Frontal cortex (tissue), 4 donors: ENCODE results near the gene AGPS. TPM values are rescaled to one million over a fixed set of nuclear protein-coding genes. Genes with fewer than 3 reads are reported as not detected.

ENCODE experiments used
- DNase-seq, 2 donors: peaks; one replicate each; pipeline ENCODE4 v3.0.0; 2012; ENCODE audit warnings: low spot score in 2 of 2
- FAIRE-seq: peaks from 2 replicates; lab custom pipeline; 2012; peaks lifted over from hg19 to GRCh38; lab: Jason Lieb, UNC
- total RNA-seq: library from RNA; depleted of rRNA; stranded (reverse); fragments of >200 nt; gene quantifications from one replicate; pipeline ENCODE4 v1.2.3, GENCODE V29; 2014
- donor health status: control.
- donor health status: control.
- donor health status: control.

Gene AGPS
- total RNA-seq, 1 donor from 2014 or later: 55.8 TPM

DNA sequence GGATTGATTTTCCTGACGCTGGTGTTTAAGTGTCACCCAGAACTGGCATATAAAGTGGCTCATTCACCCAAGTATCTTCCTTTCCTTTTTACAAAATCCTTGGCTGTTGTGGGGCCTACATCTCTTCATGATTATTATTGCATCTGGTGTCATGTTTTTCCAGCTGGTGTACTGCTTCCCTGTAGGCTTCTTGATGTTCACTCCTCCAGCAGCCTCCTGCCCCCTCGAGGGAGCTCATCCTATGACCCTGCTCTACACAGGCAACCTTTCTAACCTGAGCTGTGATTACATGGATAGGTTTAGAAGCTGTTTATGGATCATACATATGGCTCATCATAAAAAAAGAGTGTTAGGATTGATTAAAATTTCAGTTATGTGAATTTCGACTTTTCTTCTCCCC lies 12.4 kb upstream of the AGPS start:
- no peak for DNase-seq
- FAIRE-seq: no peak

DNA sequence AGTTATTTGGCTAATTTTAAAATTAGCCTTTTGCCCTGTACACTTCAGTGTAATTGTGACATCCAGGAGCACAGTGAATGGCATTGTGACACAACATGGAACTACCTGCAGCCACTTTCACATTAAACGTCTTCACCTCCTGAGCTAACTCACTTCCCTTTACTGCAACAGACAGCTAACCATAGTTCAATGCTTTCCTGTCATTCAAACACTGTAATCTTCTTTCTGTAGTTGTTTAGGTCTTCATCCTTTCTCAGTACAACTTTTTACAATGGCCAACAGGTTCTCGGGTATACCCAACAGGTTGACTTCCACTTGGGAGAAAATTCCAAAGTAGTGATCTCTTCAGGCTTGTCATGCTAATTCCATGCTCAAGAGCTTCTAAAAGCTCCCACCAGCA lies 8.6 kb upstream of the AGPS start:
- DNase-seq (no peak), FAIRE-seq (no peak)

DNA sequence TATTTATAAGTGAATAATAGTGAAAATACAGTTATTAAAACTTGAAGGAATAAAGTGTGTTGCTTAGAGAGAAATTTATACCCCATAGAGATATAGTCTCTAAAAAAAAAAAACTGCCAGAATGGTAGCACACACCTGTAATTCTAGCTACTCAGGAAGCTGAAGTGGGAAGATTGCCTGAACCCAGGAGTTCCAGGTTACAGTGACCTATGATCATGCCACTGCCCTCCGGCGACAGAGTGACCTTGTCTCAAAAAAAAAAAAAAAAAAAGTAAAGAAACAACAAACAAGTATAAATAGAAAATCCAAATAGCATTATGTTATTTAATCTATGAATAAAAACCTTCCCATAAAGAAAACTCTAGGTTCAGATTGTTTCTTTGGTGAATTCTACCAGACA lies 7.4 kb upstream of the AGPS start:
- DNase-seq: no peak
- FAIRE-seq: no peak

DNA sequence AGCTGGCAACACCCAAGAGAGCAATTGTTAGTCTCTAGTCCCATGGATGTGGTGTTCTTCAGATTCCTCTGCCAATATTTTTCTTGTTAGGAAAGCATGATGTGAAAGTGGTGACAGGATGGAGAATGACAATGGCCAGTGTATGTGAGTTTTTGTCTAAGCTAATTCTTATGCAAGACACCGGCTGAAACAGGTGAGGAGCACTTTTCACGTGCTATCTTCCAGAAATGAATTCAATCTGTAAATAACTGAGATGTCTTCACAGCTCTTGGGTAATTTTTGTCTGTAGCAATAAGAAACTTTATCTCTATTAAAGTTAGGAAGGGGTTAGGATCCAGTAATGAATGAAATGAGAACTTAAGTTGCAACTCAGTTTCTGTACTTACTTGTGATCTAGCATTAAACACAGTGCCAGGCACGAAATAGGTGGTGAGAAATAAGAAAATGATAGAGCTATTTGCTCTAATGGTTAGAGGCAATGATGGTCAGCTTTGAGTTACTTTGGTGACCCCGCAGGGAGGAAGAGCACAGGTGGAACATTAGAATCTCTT lies 676 bp upstream of the AGPS start:
- no peak for FAIRE-seq
- no peak for DNase-seq

DNA sequence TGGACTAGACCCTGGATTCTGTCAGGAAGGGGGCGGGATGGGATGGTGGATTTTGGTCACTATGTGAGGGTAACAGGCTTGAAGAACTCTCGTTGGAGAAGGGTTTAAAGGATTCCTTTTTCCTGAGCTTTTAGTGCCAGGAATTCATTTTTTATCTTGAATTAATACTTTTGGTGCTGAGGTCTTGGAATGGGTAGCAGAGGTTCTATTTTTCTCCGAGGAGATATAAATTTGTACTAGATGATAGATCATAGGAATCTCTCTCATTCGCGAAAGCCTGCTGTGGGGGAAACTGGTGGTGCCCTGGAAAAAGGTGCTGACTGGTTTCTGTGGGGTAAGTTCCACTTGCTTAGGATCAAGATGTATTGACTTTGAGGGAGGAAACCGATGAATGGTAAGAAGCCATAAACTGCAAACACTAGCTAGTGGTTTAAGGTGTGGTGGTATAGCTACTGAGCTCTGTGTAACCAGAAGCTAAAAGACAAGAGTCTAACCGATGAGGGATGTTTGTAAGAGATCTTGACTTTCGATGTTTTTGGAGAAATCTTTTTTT lies 706 bp downstream of the AGPS start:
- FAIRE-seq: no peak
- DNase-seq: no peak

DNA sequence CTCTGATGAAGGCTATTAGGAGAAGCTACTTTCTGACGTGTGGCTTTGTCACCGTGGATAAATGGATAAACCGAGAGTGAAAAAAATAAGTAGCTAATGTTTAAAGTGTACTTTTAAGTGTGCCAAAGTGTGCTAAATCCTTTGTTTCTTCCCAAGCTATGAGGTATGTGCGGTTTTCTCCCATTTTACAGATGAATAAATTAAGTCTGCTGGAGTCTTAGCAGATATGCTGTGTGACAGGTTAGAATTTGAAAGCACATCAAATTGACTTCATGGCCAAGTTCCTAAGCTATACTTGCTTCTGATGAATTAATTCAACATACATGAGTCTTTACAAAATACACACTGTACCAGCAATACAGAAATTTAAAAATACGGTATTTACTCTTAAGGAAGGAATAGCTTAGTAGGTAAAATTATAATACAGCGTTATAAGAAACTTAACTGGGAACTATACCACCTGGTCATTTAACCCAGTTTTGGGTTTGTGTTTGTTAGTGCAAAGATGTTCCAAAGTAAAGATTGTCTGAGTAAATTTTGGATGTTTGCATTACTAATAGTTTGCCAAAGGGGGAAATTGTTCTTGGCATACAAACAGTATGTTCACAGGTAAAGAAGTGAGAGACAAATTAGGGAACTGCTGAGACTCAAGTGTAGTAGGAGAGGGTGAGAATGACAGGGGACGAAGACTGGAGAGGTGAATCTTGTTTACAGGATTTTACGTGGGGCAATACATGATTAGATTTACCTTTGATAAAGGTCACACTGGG lies 1.4 kb downstream of the AGPS start:
- no peak for FAIRE-seq
- DNase-seq: no peak

DNA sequence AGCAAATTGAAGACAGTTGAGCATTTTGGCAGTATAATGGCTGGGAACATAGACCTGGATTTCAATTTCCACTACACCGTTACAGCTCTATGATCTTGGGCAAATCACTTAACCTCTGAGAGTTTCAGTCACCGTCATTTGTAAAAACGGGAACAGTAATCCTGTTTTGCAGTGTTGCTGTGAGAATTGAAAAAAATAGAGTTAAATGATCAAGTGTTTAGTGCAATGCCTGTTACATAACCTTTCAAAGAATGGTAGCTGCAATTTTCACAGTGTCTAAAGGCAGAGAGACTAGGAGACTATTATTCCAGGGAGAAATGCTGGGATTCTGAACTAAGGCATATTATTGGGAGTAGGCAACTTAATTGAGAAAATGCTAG lies 2.0 kb downstream of the AGPS start:
- FAIRE-seq (no peak), DNase-seq (no peak)

DNA sequence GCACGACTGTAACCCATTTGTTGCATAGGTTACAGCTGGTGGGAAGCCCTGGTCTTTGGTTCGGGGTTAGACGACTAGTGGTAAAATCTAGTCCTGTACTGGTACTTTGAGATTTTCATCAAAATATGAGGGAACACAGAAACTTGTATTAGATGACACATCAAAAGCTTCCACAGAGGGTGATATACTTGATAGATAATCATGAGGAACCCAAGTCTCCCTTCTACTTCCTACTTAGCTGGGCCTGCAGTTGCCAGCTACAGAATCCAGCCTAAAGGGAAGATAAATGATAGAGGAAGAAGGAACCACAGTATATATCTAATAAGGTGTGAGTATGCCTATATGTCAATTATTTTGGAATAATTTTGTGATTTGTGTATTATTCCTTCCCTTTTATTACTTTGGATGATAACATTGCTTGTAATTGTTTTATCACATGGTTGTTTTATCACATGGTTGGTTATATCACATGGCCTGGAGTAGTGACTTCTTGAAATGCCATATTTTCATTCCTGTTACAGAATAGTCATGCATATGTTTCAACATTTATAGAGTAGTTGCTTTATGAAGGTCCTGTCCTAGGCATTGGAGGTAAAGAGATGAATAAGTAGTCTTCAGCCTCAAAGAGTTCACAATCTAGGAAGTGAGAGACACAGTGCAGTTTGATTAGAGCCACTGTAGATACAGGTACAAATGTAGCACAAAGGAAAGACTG lies 2.9 kb downstream of the AGPS start:
- no peak for DNase-seq
- no peak for FAIRE-seq

DNA sequence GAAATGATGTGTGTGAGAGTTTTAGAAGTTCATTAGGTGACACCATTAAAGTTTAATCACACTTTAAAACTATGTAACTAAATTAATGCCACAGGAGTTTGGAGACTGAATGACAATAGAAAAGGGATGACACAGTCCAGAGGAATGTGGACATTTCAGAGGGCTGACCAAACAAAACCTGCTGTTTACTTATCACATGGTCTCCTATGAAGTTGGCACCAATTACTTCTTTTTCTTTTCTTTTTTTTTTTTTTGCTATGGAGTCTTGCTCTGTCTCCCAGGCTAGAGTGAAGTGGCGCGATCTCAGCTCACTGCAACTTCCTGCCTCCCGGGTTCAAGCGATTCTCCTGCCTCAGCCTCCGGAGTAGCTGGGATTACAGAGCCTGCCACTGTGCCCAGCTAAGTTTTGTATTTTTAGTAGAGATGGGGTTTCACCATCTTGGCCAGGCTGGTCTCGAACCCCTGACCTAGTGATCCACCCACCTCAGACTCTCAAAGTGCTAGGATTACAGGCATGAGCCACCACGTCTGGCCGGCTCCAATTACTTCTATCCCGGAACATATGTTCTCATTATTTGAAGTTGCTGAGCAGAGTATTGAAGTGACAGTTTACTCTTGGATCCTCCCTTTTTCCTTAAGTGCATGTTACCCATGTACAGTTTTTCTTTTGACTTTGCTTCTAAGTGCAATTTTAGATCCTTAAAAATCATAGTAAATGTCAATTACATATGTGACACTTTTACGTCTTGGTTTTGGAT lies 4.3 kb downstream of the AGPS start:
- DNase-seq: no peak
- FAIRE-seq: no peak

DNA sequence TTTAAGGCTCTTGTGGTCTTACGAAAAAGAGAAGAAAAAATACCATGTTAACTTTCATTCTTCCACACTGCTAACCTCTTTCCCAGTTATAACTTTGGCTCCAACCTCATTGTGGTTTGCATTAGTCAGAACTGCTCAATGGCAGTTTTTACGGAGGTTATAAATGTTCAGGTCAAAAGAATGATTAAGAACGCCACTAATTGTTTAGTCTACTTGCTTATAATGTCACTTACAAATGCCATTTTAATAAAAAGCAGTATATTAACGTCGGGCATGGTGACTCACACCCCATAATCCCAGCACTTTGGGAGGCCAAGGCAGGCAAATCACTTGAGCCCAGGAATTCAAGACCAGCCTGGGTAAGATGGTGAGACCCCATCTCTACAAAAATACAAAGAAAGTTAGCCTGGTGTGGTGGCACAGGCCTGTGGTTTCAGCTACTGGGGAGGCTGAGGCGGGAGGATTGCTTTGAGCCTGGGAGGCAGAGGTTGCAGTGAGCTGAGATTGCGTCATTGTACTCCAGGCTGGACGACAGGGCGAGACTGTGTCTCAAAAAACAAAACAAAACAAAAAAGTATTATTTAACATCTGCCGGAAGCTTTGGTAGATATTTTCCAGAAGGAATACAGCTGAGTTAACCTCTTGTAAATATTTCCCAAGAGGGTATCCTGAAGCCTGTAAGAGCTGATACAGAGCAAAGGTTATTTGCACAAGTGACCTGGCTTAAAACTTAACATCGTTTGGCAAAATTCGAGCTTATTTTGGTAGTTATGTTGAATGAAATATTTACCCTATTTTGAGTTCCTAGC lies 5.1 kb downstream of the AGPS start:
- FAIRE-seq (no peak), DNase-seq (no peak)

DNA sequence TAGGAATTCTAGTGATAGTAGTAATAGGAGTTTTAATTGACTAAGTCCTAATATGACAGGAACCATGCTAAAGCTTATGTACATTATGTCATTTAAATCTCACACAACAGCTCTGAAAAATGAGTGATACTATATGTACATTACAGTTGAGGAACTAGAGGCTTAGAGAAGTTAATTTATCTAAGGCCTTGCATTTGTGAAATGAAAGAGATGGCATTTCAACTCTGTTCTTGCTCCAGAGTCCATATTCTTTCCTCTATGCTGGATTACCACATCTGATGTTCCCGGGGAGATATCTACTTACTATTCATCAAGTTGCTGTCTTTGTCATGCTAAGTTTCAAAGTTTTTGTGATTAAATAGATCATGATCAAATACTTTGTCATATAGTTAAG lies 5.7 kb downstream of the AGPS start:
- FAIRE-seq (no peak), DNase-seq (no peak)

DNA sequence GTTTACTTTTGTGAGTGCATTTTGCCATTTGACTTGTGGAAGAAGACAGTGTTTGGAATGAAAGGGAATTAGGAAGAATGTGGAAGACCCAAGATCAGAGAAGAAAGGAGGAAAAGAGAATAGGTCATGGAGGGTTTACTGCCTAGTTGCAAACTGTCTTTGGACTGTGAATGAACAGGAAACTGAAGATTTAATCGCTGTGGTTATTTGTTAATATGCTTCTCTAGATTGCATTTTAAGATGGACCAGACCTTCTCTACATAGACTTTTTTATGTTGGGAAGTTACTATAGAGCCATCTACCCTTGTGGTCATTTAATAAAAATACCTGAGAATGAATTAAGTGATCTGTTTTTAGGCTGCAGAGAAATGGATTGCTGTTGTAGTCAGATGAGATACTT lies 6.2 kb downstream of the AGPS start:
- FAIRE-seq: no peak
- no peak for DNase-seq

DNA sequence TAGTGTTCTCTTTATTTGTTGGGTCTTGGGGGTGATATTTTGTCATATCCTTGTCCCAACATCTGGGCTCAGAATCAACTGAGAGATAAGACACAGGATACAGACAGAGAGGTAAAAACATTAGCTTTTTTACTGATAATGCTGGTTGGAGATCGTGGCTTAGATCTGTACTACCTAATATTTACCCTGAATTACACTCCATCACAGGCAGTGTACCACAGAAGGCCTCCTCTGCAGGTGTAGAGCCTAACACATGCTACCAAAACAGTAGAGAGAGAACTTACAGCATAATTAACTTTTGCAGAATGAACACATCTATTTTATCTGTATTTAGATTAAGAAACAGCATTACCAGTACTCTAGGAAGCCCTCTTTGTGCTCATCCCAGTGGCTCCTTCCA lies 6.8 kb downstream of the AGPS start:
- no peak for DNase-seq
- FAIRE-seq: no peak

DNA sequence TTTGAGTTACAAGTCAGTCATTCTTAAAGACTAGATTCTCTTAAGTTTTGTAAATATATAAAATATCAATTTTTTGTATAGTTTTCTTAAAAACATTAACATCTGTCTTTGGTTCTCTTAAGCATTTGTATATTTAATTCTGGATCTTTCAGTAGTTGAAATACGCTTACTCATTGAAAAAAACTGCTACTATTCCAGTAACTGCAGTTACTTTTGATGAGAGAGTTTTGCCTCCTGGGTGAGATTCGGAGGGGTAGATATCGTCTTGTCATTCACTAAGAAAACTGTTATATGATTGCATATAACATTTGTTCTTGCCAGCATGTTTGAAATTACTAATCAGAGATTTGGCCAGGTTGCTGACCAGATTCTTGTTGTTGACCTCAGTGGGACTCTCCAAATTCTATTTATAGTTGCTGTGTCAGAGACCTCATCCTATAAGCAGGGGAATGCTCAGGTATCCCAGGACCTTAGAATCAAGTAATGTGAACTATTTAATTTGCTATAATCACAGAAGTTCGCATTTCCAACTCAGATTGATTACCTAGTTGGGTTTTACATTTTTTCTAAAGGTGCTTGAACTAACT lies 7.9 kb downstream of the AGPS start:
- no peak for FAIRE-seq
- no peak for DNase-seq

DNA sequence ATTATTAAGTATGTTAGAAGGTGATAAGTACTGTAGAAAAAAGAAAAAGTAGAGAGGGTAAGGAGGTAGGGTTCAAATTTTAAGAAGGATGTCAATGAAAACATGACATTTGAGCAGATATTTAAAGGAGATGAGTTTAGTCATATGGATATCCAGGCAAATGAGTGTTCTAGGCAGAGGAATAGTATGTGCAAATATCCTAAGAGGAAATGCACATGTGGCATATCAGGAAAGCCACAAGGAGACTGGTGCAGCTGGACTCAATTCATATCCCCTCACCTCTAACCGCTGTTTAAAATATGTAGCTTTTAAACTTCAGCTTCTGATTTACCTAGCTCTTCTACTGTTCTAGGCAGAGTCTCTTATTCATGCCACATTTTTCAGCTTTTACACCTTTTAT lies 9.5 kb downstream of the AGPS start:
- DNase-seq: no peak
- FAIRE-seq: no peak

DNA sequence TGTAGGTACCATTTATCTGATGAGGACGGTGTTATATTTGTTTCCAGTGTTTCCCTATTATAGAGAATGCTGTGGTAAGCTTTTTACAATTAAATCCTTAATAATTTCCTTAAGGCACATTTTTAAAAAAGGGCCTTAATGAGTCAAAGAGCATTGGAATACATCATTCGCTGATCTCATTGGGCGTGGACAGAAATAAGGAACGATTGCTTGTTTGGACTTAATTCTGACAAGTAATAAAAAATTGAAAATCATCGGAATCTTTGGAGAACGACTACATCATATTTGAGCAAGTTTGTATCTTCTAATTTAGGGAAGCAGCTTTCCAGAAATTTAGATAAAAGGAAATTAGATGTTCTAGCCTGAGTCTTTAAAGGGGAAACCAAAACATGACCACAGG lies 11.3 kb downstream of the AGPS start:
- FAIRE-seq (no peak), DNase-seq (no peak)

DNA sequence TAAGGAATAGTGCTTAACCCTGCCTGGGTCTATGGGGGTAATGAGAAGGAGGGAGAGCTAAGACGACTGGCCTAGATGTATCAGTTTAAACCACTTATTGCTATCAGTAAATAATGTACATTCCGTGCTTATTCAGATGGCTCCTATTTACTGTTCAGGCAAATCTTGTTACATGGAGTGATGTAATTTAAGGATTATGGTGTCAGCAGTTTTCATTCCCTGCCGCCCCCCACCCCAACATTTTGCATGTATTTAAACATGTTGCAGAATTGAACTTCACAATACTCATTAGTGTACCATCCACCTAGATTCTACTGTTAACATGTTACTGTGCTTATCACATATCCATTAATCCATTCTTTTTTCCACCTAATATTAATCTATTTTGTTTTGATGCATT lies 11.7 kb downstream of the AGPS start:
- FAIRE-seq (no peak), DNase-seq (no peak)

DNA sequence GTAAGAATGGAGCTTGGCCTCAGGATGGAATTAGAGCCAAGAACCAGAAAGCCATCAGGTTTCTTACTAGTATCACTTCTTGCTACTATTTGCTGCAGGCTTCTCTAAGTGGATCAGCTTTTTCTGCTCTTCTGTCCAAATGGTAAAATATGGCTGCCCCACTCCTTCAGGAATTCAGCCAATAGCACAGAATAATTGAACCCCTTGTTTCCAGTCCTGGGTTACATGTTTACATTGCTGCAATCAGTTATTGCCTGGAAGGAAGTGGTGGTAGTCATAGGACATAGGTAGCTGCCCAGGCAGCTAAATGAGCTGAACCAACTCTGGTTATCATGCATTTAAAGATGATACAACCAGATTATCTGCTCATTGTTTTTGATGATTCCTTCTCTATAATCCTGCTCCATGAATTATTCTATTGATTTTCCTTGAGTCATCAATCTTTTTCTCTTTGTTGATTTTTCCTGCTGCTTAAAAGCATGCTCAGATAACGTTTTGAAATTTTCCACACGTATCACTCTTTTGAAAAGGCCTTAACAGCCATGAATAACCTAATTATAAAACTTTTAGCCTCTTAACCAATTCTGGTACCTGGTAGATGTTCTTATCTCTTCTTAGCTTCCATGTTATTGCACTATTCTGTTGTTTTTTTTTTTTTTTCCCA lies 12.6 kb downstream of the AGPS start:
- no peak for DNase-seq
- FAIRE-seq: no peak

DNA sequence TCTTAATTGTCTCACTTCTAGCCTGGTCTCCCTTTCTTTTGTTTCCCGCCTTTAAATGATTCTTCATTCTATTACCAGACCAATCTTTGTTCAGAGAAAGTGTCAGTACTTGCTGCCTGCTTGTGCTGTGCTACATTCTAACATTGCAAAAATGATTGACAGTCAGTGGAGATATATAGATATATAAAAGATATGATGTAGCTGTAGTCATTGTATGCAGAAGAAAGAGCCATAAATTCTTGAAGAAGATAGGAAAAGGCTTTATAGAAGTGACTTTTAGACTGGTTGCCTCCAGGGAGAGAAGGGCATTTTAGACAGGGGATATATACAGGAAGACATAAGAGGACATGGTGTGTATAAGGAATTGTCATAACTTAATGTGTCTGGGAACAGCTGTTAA lies 13.6 kb downstream of the AGPS start:
- no peak for FAIRE-seq
- no peak for DNase-seq
